Esophagus muscularis mucosa (tissue), 4 donors: ENCODE results near the gene SPTLC3.

Source experiments
- CTCF ChIP-seq, 3 experiments: fragments of 200-600 bp in 2 of 3; fragments of 450-650 bp in 1 of 3; sonication (generic) in 2 of 3; IDR thresholded peaks; one replicate each; pipeline ENCODE4 v1.5.1; 2017 to 2019; ENCODE audit warnings: antibody characterized with exemption in 3 of 3, mild to moderate bottlenecking in 2 of 3, moderate library complexity in 1 of 3
- EP300 ChIP-seq: sonication (generic); formaldehyde crosslinking; IDR thresholded peaks from one replicate; pipeline ENCODE4 v1.6.1; 2017; ENCODE audit warnings: antibody characterized with exemption
- POLR2A ChIP-seq: fragments of 450-650 bp; IDR thresholded peaks from one replicate; pipeline ENCODE4 v1.6.1; 2017; ENCODE audit warnings: antibody characterized with exemption, moderate library complexity, mild to moderate bottlenecking, low read depth
- POLR2AphosphoS5 ChIP-seq, 2 donors: sonication (generic); formaldehyde crosslinking; IDR thresholded peaks; one replicate each; pipeline ENCODE4 v1.6.1; 2017; ENCODE audit warnings: antibody characterized with exemption in 2 of 2

- TF ChIP-seq CTCF (IDR thresholded peaks at IDR 0.05) (no peak), POLR2A (no peak), EP300 (no peak), POLR2AphosphoS5 (IDR thresholded peaks at IDR 0.05) (no peak)
Measured at GRCh38 chr20:13085275-13085674, 76.5 kb downstream of the SPTLC3 start.
